DOHH2 (cell line): ENCODE measurements around the gene GALNT18.

ENCODE experiments used
- CTCF ChIP-seq: fragments of 200-600 bp; sonication (generic); IDR thresholded peaks from one replicate; pipeline ENCODE4 v1.5.1; 2014; ENCODE audit warnings: antibody characterized with exemption, mild to moderate bottlenecking, low read depth, low read length; ENCODE audit not compliant: poor library complexity, severe bottlenecking
- EZH2phosphoT487 ChIP-seq: fragments of 200-600 bp; sonication (generic); IDR thresholded peaks from 2 replicates; pipeline ENCODE4 v1.6.1; 2017; ENCODE audit warnings: borderline replicate concordance, mild to moderate bottlenecking, antibody characterized with exemption, low read length, moderate library complexity, mixed read lengths

GRCh38 chr11:11580841-11581411 lies 40.9 kb downstream of the GALNT18 start:
- no peak for TF ChIP-seq CTCF
- no peak for TF ChIP-seq EZH2phosphoT487
